ENCODE measurements around the gene FBXW12. TPM values are rescaled to one million over a fixed set of nuclear protein-coding genes. Genes with fewer than 3 reads are reported as not detected.

FBXW12 gene
- total and polyA plus RNA-seq, 4 donors, result not detected

- no peak for TF ChIP-seq RXRA (IDR thresholded peaks at IDR 0.05)
- TF ChIP-seq, protein P1, sequence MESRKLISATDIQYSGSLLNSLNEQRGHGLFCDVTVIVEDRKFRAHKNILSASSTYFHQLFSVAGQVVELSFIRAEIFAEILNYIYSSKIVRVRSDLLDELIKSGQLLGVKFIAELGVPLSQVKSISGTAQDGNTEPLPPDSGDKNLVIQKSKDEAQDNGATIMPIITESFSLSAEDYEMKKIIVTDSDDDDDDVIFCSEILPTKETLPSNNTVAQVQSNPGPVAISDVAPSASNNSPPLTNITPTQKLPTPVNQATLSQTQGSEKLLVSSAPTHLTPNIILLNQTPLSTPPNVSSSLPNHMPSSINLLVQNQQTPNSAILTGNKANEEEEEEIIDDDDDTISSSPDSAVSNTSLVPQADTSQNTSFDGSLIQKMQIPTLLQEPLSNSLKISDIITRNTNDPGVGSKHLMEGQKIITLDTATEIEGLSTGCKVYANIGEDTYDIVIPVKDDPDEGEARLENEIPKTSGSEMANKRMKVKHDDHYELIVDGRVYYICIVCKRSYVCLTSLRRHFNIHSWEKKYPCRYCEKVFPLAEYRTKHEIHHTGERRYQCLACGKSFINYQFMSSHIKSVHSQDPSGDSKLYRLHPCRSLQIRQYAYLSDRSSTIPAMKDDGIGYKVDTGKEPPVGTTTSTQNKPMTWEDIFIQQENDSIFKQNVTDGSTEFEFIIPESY (IDR thresholded peaks at IDR 0.05), result no peak
Observed at GRCh38 chr3:48423241-48423882, 51.3 kb downstream of the FBXW12 start (continued).

- DNase-seq (ENCODE audit: low spot score), result no peak
- H3K4me1 ChIP-seq (ENCODE audit: control insufficient read depth in 4 of 4, insufficient read depth in 4 of 4, low read length in 3 of 4), result peaks cover 27 to 74% (median 53%) of the 10 kb centered on the region in 4 donors
- H3K36me3 ChIP-seq (ENCODE audit: control insufficient read depth in 4 of 4, insufficient read depth in 3 of 4, low read depth in 1 of 4, low read length in 3 of 4), result peaks cover 0 to 12% (median 5%) of the 10 kb centered on the region in 4 donors
- no peak overlapping the region for H3K4me3 ChIP-seq (ENCODE audit: low read depth in 1 of 3, low read length in 3 of 3)
- WGBS, result 87% methylated on average over 27 of the region's 27 CpGs
- H3K27ac ChIP-seq (ENCODE audit: low read depth in 1 of 2, low read length in 2 of 2), result no peak overlapping the region
- no peaks in the 10 kb centered on the region for H3K27me3 ChIP-seq (ENCODE audit: control insufficient read depth in 4 of 4, insufficient read depth in 4 of 4, low read length in 3 of 4)
- H3K9me3 ChIP-seq (ENCODE audit: control insufficient read depth in 4 of 4, low read length in 3 of 4), result no peaks in the 10 kb centered on the region
- H3K9ac ChIP-seq (ENCODE audit: low read depth in 1 of 2, low read length in 2 of 2), result no peak overlapping the region
- TF ChIP-seq RAD21 (IDR thresholded peaks at IDR 0.05), result no peak
- TF ChIP-seq, protein P2, sequence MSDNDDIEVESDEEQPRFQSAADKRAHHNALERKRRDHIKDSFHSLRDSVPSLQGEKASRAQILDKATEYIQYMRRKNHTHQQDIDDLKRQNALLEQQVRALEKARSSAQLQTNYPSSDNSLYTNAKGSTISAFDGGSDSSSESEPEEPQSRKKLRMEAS (IDR thresholded peaks at IDR 0.05), result no peak
- TF ChIP-seq YY1 (IDR thresholded peaks at IDR 0.05), result no peak
- TF ChIP-seq REST (IDR thresholded peaks at IDR 0.05), result no peak
- no peak for TF ChIP-seq EGR1 (IDR thresholded peaks at IDR 0.05; ENCODE audit: low read depth in 2 of 2)
- TF ChIP-seq NR2F2 (IDR thresholded peaks at IDR 0.05), result no peak
- TF ChIP-seq, protein P1 (IDR thresholded peaks at IDR 0.05), result no peak
- no peak for TF ChIP-seq SP1 (IDR thresholded peaks at IDR 0.05)
- no peak for TF ChIP-seq FOXA2 (IDR thresholded peaks at IDR 0.05)
- TF ChIP-seq FOXA1 (IDR thresholded peaks at IDR 0.05), result no peak
- TF ChIP-seq, protein P3, sequence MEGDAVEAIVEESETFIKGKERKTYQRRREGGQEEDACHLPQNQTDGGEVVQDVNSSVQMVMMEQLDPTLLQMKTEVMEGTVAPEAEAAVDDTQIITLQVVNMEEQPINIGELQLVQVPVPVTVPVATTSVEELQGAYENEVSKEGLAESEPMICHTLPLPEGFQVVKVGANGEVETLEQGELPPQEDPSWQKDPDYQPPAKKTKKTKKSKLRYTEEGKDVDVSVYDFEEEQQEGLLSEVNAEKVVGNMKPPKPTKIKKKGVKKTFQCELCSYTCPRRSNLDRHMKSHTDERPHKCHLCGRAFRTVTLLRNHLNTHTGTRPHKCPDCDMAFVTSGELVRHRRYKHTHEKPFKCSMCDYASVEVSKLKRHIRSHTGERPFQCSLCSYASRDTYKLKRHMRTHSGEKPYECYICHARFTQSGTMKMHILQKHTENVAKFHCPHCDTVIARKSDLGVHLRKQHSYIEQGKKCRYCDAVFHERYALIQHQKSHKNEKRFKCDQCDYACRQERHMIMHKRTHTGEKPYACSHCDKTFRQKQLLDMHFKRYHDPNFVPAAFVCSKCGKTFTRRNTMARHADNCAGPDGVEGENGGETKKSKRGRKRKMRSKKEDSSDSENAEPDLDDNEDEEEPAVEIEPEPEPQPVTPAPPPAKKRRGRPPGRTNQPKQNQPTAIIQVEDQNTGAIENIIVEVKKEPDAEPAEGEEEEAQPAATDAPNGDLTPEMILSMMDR (IDR thresholded peaks at IDR 0.05; ENCODE audit: low read depth, low read length, missing input control), result no peak
- no peak for TF ChIP-seq HNF4G (IDR thresholded peaks at IDR 0.05)
- TF ChIP-seq JUND (IDR thresholded peaks at IDR 0.05), result no peak
- TF ChIP-seq TAF1 (conservative IDR thresholded peaks at IDR 0.05), result no peak
- no peak for TF ChIP-seq HNF4A (conservative IDR thresholded peaks at IDR 0.05)
- no peak for TF ChIP-seq RXRA (IDR thresholded peaks at IDR 0.05)
Observed at GRCh38 chr3:48423883-48424695, 52.1 kb downstream of the FBXW12 start.
